Stimulated activated CD8-positive, alpha-beta memory T cell treated with anti-CD3 and anti-CD28 coated beads, Interleukin-7, amount 100 ng/mL, for 48 hours (primary cell): Measurements from ENCODE around the gene COBLL1.
"Not testable (repeated sequence)": the region's sequence is repeated elsewhere in the genome, so short reads cannot be mapped to it uniquely, and the experiment has no call there.

Experiments used
- DNase-seq, 2 donors: peaks; one replicate each; pipeline ENCODE4 v3.0.0-alpha.2; 2020; ENCODE audit warnings: low read depth in 1 of 2; ENCODE audit errors: extremely low read depth in 1 of 2

COBLL1 gene

GRCh38 chr2:164841719-164842623, at the start of gene COBLL1:
Gene COBLL1 (minus strand): TSS chr2:164841823. CDS start chr2:164841196, 627 bp downstream.
- no peak for DNase-seq

GRCh38 chr2:164890544-164890943, 48.9 kb upstream of the COBLL1 start:
- no peak for DNase-seq

GRCh38 chr2:164888592-164888991, 47.0 kb upstream of the COBLL1 start:
- no peak for DNase-seq

- DNase-seq = no peak
Measured at GRCh38 chr2:164887434-164888144, 46.0 kb upstream of the COBLL1 start.

- DNase-seq = no peak
Measured at GRCh38 chr2:164882276-164882675, 40.7 kb upstream of the COBLL1 start.

GRCh38 chr2:164881524-164881923, 39.9 kb upstream of the COBLL1 start:
- DNase-seq = no peak

- no peak for DNase-seq
Measured at GRCh38 chr2:164879901-164880535, 38.4 kb upstream of the COBLL1 start.

GRCh38 chr2:164877927-164878326, 36.3 kb upstream of the COBLL1 start:
- no peak for DNase-seq

- DNase-seq = no peak
Measured at GRCh38 chr2:164877169-164877568, 35.5 kb upstream of the COBLL1 start.

- no peak for DNase-seq
Measured at GRCh38 chr2:164875334-164876205, 33.9 kb upstream of the COBLL1 start.

- DNase-seq = no peak
Measured at GRCh38 chr2:164873210-164873908, 31.7 kb upstream of the COBLL1 start.

- DNase-seq = no peak
Measured at GRCh38 chr2:164871404-164871803, 29.8 kb upstream of the COBLL1 start.

GRCh38 chr2:164869420-164869772, 27.8 kb upstream of the COBLL1 start:
- DNase-seq = no peak

GRCh38 chr2:164868563-164869419, 27.2 kb upstream of the COBLL1 start:
- DNase-seq = no peak

GRCh38 chr2:164867779-164868397, 26.3 kb upstream of the COBLL1 start:
- DNase-seq = no peak

- not testable (repeated sequence) for DNase-seq
Measured at GRCh38 chr2:164866381-164866780, 24.8 kb upstream of the COBLL1 start.

GRCh38 chr2:164860694-164861042, 19.0 kb upstream of the COBLL1 start:
- DNase-seq = no peak

GRCh38 chr2:164859906-164860693, 18.5 kb upstream of the COBLL1 start:
- DNase-seq = not testable (repeated sequence)
